ENCODE data around the gene IGSF1. TPM values are rescaled to one million over a fixed set of nuclear protein-coding genes. Genes with fewer than 3 reads are reported as not detected.

The IGSF1 gene
- polyA plus RNA-seq (ENCODE audit: insufficient read length in 4 of 4) = 10 to 100 TPM; 13.2 to 24.5 (median 20.9) TPM

- DNase-seq (ENCODE audit: low read depth in 4 of 4, low spot score in 2 of 4) = peak in 2 of 4 donors; percentile 15 to 35
Measured at GRCh38 chrX:131288738-131289511, at the start of gene IGSF1. TSS of gene IGSF1 (minus strand) at chrX:131289306. CDS start at chrX:131286674, 2,632 bp downstream.

GRCh38 chrX:131332331-131332730, 43.2 kb upstream of the IGSF1 start:
- DNase-seq (ENCODE audit: low read depth in 4 of 4, low spot score in 2 of 4) = no peak

GRCh38 chrX:131331152-131331551, 42.0 kb upstream of the IGSF1 start:
- no peak for DNase-seq (ENCODE audit: low read depth in 4 of 4, low spot score in 2 of 4)

GRCh38 chrX:131330735-131331134, 41.6 kb upstream of the IGSF1 start:
- DNase-seq (ENCODE audit: low read depth in 4 of 4, low spot score in 2 of 4) = no peak

GRCh38 chrX:131322651-131323050, 33.5 kb upstream of the IGSF1 start:
- no peak for DNase-seq (ENCODE audit: low read depth in 4 of 4, low spot score in 2 of 4)

- no peak for DNase-seq (ENCODE audit: low read depth in 4 of 4, low spot score in 2 of 4)
Measured at GRCh38 chrX:131317326-131317725, 28.2 kb upstream of the IGSF1 start.

GRCh38 chrX:131316260-131316659, 27.2 kb upstream of the IGSF1 start:
- DNase-seq (ENCODE audit: low read depth in 4 of 4, low spot score in 2 of 4) = no peak

GRCh38 chrX:131308980-131309379, 19.9 kb upstream of the IGSF1 start:
- no peak for DNase-seq (ENCODE audit: low read depth in 4 of 4, low spot score in 2 of 4)

GRCh38 chrX:131306601-131307000, 17.5 kb upstream of the IGSF1 start:
- no peak for DNase-seq (ENCODE audit: low read depth in 4 of 4, low spot score in 2 of 4)

- DNase-seq (ENCODE audit: low read depth in 4 of 4, low spot score in 2 of 4) = no peak
Measured at GRCh38 chrX:131305926-131306325, 16.8 kb upstream of the IGSF1 start.

- DNase-seq (ENCODE audit: low read depth in 4 of 4, low spot score in 2 of 4) = no peak
Measured at GRCh38 chrX:131302701-131303100, 13.6 kb upstream of the IGSF1 start.

- DNase-seq (ENCODE audit: low read depth in 4 of 4, low spot score in 2 of 4) = no peak
Measured at GRCh38 chrX:131301155-131301554, 12.0 kb upstream of the IGSF1 start.

- no peak for DNase-seq (ENCODE audit: low read depth in 4 of 4, low spot score in 2 of 4)
Measured at GRCh38 chrX:131298846-131299245, 9.7 kb upstream of the IGSF1 start.

GRCh38 chrX:131298036-131298435, 8.9 kb upstream of the IGSF1 start:
- DNase-seq (ENCODE audit: low read depth in 4 of 4, low spot score in 2 of 4) = no peak

- DNase-seq (ENCODE audit: low read depth in 4 of 4, low spot score in 2 of 4) = no peak
Measured at GRCh38 chrX:131289527-131289926, 421 bp upstream of the IGSF1 start.

GRCh38 chrX:131288188-131288587, 918 bp downstream of the IGSF1 start:
- DNase-seq (ENCODE audit: low read depth in 4 of 4, low spot score in 2 of 4) = no peak

- no peak for DNase-seq (ENCODE audit: low read depth in 4 of 4, low spot score in 2 of 4)
Measured at GRCh38 chrX:131287560-131288179, 1.4 kb downstream of the IGSF1 start.

GRCh38 chrX:131279617-131280016, 9.5 kb downstream of the IGSF1 start:
- DNase-seq (ENCODE audit: low read depth in 4 of 4, low spot score in 2 of 4) = no peak

- no peak for DNase-seq (ENCODE audit: low read depth in 4 of 4, low spot score in 2 of 4)
Measured at GRCh38 chrX:131279197-131279596, 9.9 kb downstream of the IGSF1 start.

GRCh38 chrX:131277543-131278136, 11.5 kb downstream of the IGSF1 start:
- DNase-seq (ENCODE audit: low read depth in 4 of 4, low spot score in 2 of 4) = no peak

GRCh38 chrX:131273011-131273410, 16.1 kb downstream of the IGSF1 start:
- no peak for DNase-seq (ENCODE audit: low read depth in 4 of 4, low spot score in 2 of 4)

- DNase-seq (ENCODE audit: low read depth in 4 of 4, low spot score in 2 of 4) = no peak
Measured at GRCh38 chrX:131271826-131272225, 17.3 kb downstream of the IGSF1 start.

All from left renal cortex interstitium (tissue), 4 donors.